GM06990 (cell line): ENCODE results near the gene ZC3H14.

Experiments used
- DNase-seq: peaks from one replicate; pipeline ENCODE4 v3.0.0-alpha.2; 2011; ENCODE audit not compliant: insufficient read length; ENCODE audit errors: extremely low read depth
- H3K27me3 ChIP-seq: replicated peaks from 2 replicates; pipeline ENCODE4 v1.6.0; 2011; ENCODE audit warnings: low read length; ENCODE audit not compliant: control insufficient read depth, insufficient read depth
- H3K36me3 ChIP-seq: 2 replicates; pipeline ENCODE4 v1.5.1; 2011; ENCODE audit warnings: low read length; ENCODE audit not compliant: control insufficient read depth, insufficient read depth
- H3K4me3 ChIP-seq: replicated peaks from 2 replicates; pipeline ENCODE4 v1.5.1; 2011; ENCODE audit warnings: low read depth, mild to moderate bottlenecking, control low read depth, low read length
- CTCF ChIP-seq: IDR thresholded peaks from 2 replicates; pipeline ENCODE4 v1.5.1; 2011; ENCODE audit warnings: low read length, control low read depth, mild to moderate bottlenecking, inconsistent platforms; ENCODE audit not compliant: insufficient read depth, poor library complexity, severe bottlenecking

The ZC3H14 gene

GRCh38 chr14:88563845-88564244 is 1.0 kb downstream of the ZC3H14 start:
- Histone ChIP-seq H3K27me3 (no peaks in the 10 kb centered on the region), H3K4me3 (peak overlapping the region; percentile 98), H3K36me3 (peaks cover 4% of the 10 kb centered on the region)
- no peak for DNase-seq
- no peak for TF ChIP-seq CTCF

- TF ChIP-seq CTCF: no peak
- DNase-seq: no peak
- no peak overlapping the region for H3K4me3 ChIP-seq
- peaks cover 8% of the 10 kb centered on the region for H3K36me3 ChIP-seq
- H3K27me3 ChIP-seq: no peaks in the 10 kb centered on the region
Observed at GRCh38 chr14:88565427-88565826, 2.6 kb downstream of the ZC3H14 start.

- no peak overlapping the region for H3K4me3 ChIP-seq
- no peaks in the 10 kb centered on the region for H3K27me3 ChIP-seq
- no peak for DNase-seq
- peaks cover 8% of the 10 kb centered on the region for H3K36me3 ChIP-seq
- no peak for TF ChIP-seq CTCF
Observed at GRCh38 chr14:88568196-88568595, 5.4 kb downstream of the ZC3H14 start.

GRCh38 chr14:88572117-88572516 is 9.3 kb downstream of the ZC3H14 start:
- no peak for DNase-seq
- H3K4me3 ChIP-seq: no peak overlapping the region
- H3K27me3 ChIP-seq: no peaks in the 10 kb centered on the region
- H3K36me3 ChIP-seq: peaks cover 9% of the 10 kb centered on the region
- TF ChIP-seq CTCF: no peak

- peaks cover 10% of the 10 kb centered on the region for H3K36me3 ChIP-seq
- no peak for TF ChIP-seq CTCF
- DNase-seq: no peak
- H3K4me3 ChIP-seq: no peak overlapping the region
- no peaks in the 10 kb centered on the region for H3K27me3 ChIP-seq
Observed at GRCh38 chr14:88576222-88576621, 13.4 kb downstream of the ZC3H14 start.

GRCh38 chr14:88584451-88584850 is 21.6 kb downstream of the ZC3H14 start:
- no peak overlapping the region for H3K4me3 ChIP-seq
- no peak for TF ChIP-seq CTCF
- no peaks in the 10 kb centered on the region for H3K27me3 ChIP-seq
- peaks cover 8% of the 10 kb centered on the region for H3K36me3 ChIP-seq
- DNase-seq: no peak
